T-helper 1 cell treated with Interleukin-12 subunit alpha and Interleukin-12 subunit beta and Interleukin-4 antibody, amounts not matched to agents 30 μg/mL and 1 μg/mL, for 36 hours (primary cell): ENCODE results near the gene RHBDL1.

ENCODE experiments used
- H3K27ac Mint-ChIP-seq: one replicate; pipeline ENCODE4 v1.8.0; 2021; ENCODE audit warnings: mild to moderate bottlenecking, mixed read lengths
- H3K27me3 Mint-ChIP-seq: one replicate; pipeline ENCODE4 v1.8.0; 2021; ENCODE audit warnings: low read depth, mixed read lengths
- H3K36me3 Mint-ChIP-seq: one replicate; pipeline ENCODE4 v1.8.0; 2021; ENCODE audit warnings: low read depth, mixed read lengths
- H3K4me1 Mint-ChIP-seq: one replicate; pipeline ENCODE4 v1.8.0; 2021; ENCODE audit warnings: low read depth, mixed read lengths
- H3K4me3 Mint-ChIP-seq: one replicate; pipeline ENCODE4 v1.8.0; 2021; ENCODE audit warnings: mild to moderate bottlenecking, moderate library complexity, mixed read lengths
- H3K9me3 Mint-ChIP-seq: one replicate; pipeline ENCODE4 v1.8.0; 2021; ENCODE audit warnings: mixed read lengths

The RHBDL1 gene

GRCh38 chr16:644556-644955 is 30.9 kb upstream of the RHBDL1 start:
- Mint-ChIP-seq H3K36me3 (no peaks in the 10 kb centered on the region), H3K4me3 (peak overlapping the region; percentile 73), H3K27me3 (no peaks in the 10 kb centered on the region), H3K4me1 (peaks cover 15% of the 10 kb centered on the region), H3K27ac (no peak overlapping the region), H3K9me3 (no peaks in the 10 kb centered on the region)

GRCh38 chr16:645852-646678 is 29.4 kb upstream of the RHBDL1 start:
- Mint-ChIP-seq H3K27ac (no peak overlapping the region), H3K4me3 (no peak overlapping the region), H3K9me3 (no peaks in the 10 kb centered on the region), H3K36me3 (no peaks in the 10 kb centered on the region), H3K4me1 (peaks cover 13% of the 10 kb centered on the region), H3K27me3 (no peaks in the 10 kb centered on the region)

DNA sequence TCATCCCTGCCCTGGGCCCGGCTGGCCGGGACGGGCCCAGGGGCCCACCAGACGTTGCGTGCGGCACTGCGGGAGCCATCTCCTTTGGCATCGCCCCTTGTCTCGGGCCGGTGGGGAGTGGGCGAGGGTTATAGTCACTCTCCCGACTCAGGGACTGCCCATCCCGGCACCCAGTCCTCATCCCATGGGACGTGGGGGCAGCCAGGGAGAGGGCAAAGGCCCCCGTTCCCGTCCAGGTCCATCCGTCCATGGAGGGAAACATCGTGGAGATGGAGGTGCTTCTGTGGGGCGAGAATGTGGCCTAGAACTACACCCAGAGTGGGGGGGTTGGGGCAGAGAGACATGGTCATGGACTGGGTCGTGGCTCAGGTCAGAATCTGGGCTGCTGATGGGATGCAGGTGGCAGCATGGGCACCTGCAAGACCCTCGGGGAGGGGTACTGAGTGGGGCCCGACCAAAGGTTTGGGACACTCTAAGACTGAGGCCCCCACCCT is 28.7 kb upstream of the RHBDL1 start:
- H3K27me3 Mint-ChIP-seq = no peaks in the 10 kb centered on the region
- H3K4me1 Mint-ChIP-seq = peaks cover 13% of the 10 kb centered on the region
- no peaks in the 10 kb centered on the region for H3K9me3 Mint-ChIP-seq
- no peak overlapping the region for H3K4me3 Mint-ChIP-seq
- H3K27ac Mint-ChIP-seq = no peak overlapping the region
- no peaks in the 10 kb centered on the region for H3K36me3 Mint-ChIP-seq

DNA sequence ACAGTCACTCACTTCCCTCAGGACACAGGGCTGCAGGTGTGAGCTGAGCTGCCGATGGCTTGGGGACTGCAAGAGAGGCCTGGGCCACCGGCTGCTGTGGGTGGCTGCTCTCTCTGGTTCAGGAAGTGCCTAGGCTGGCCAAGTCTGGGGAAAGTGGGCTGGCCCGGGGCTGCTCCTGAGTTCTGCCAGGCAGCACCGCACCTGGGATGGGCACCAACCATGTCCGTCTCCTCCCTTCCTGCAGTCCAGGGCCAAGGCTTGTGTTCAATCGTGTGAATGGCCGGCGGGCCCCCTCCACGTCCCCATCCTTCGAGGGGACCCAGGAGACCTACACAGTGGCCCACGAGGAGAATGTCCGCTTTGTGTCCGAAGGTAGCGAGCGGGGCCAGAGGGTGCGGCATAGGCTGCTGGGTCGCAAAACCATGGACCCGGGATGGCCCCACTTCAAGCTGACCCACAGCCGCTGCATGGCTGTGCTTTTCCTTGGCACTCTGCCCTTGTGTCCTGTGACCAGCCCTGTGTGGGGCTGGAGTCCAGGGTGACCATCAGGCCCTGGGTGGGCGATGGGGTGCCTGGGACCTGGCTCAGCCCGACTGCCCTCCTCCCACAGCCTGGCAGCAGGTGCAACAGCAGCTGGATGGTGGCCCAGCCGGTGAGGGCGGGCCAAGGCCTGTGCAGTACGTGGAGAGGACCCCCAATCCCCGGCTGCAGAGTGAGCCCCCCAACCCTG is 28.1 kb upstream of the RHBDL1 start:
- no peaks in the 10 kb centered on the region for H3K27me3 Mint-ChIP-seq
- no peaks in the 10 kb centered on the region for H3K36me3 Mint-ChIP-seq
- no peaks in the 10 kb centered on the region for H3K9me3 Mint-ChIP-seq
- H3K4me1 Mint-ChIP-seq = peaks cover 13% of the 10 kb centered on the region
- H3K27ac Mint-ChIP-seq = no peak overlapping the region
- H3K4me3 Mint-ChIP-seq = no peak overlapping the region

- no peaks in the 10 kb centered on the region for H3K36me3 Mint-ChIP-seq
- peak overlapping the region; percentile 77 for H3K4me3 Mint-ChIP-seq
- H3K4me1 Mint-ChIP-seq = peaks cover 13% of the 10 kb centered on the region
- no peaks in the 10 kb centered on the region for H3K27me3 Mint-ChIP-seq
- H3K27ac Mint-ChIP-seq = peak overlapping the region; percentile 49
- no peaks in the 10 kb centered on the region for H3K9me3 Mint-ChIP-seq
These were observed 27.2 kb upstream of the RHBDL1 start for GRCh38 chr16:648071-648780.

DNA sequence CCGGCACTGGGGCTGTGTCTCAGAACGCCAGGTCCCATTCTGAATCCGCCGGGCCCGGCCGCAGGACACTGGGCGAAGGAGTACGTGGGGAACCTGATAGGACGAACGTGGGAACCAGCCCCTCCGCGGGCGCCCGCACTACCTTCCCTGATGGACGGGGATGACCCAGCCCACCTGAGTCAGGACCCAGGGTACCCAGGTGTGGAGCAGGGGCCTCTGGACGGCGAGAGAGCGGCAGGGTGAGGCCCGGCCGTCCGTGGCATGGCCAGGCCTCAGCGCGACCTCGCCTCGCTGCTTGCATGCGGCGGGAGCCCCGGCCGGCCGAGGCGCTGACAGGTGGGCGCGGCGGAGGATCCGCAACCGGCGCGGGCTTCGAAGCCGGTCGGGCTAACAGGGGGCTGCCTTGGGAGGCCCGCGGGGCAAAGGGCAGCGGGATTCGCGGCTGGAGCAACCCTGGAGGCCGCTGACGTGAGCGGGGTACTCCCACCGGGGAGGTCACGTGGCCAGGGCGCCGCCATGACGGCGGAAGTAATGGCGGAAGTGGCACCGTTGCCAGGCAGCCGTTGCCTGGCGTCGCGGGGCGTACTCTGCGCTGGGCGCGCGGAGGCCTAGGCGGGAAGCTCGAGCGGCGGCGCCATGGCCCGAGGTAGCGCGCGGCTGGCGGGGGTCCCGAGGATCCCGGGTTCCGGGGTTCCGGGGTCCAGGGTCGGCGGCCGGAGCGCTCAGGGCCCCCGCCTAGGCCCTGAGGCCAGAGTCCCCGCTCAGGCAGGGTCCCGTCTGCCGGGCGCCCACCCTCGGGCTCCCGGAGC is 26.5 kb upstream of the RHBDL1 start, which contains the start of gene WDR90:
Gene WDR90, plus strand, starts transcription at position 585 of the 809 bp plus-strand sequence. Its CDS starts 52 bp downstream, at position 637.
- Mint-ChIP-seq H3K27me3 (no peaks in the 10 kb centered on the region), H3K4me1 (peaks cover 10% of the 10 kb centered on the region), H3K36me3 (no peaks in the 10 kb centered on the region), H3K9me3 (no peaks in the 10 kb centered on the region), H3K4me3 (peak within 1 kb of the TSS; percentile 77), H3K27ac (peak within 1 kb of the TSS; percentile 49)

GRCh38 chr16:649631-650030 is 25.8 kb upstream of the RHBDL1 start:
- H3K4me1 Mint-ChIP-seq = peaks cover 6% of the 10 kb centered on the region
- no peaks in the 10 kb centered on the region for H3K36me3 Mint-ChIP-seq
- no peaks in the 10 kb centered on the region for H3K9me3 Mint-ChIP-seq
- no peak overlapping the region for H3K27ac Mint-ChIP-seq
- peak overlapping the region; percentile 67 for H3K4me3 Mint-ChIP-seq
- H3K27me3 Mint-ChIP-seq = no peaks in the 10 kb centered on the region

- H3K4me1 Mint-ChIP-seq = peaks cover 5% of the 10 kb centered on the region
- H3K27ac Mint-ChIP-seq = no peak overlapping the region
- no peaks in the 10 kb centered on the region for H3K9me3 Mint-ChIP-seq
- no peaks in the 10 kb centered on the region for H3K36me3 Mint-ChIP-seq
- H3K27me3 Mint-ChIP-seq = no peaks in the 10 kb centered on the region
- H3K4me3 Mint-ChIP-seq = no peak overlapping the region
These were observed 23.6 kb upstream of the RHBDL1 start for GRCh38 chr16:651844-652243.

DNA sequence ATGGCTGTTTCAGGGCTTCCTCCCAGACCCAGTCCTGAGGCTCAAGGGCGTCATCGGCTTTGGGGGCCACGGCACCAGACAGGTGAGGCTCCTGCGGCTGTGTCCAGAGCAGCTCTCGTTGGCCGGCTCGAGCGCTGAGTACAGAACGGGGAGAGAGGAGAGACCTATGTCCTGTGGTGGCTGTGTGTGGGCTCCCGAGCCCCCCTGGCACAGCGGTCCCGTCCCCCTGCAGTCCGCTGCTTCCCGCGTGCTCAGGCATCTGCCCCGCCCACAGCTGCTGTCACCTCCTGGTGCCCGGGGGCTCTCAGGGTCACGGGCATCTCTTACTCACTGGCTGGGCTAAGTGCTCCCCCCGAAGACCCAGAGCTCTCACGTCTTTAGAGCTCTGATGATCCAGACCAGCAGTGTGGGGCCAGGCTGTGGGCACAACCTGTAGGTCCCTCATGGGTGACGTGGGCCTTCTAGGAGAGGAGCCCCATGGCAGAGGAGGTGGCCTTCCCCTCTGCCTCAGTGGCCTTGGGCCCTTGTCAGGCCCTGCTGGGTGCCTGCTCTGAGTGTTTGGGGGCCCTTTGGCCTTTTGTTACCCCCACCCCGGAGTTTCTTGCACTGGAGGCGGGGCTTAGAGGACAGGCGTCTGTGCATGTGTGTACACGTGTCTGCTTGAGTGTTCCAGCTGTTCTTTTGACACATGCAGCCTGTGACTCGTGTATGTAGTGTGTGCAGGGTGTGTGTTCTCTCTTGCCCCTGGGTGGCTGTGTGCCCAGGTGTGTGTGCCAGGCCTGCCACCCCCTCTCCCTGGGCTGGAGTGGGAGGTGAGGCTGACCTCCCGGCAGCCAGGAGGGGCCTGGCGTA is 22.8 kb upstream of the RHBDL1 start:
- peaks cover 5% of the 10 kb centered on the region for H3K4me1 Mint-ChIP-seq
- no peaks in the 10 kb centered on the region for H3K9me3 Mint-ChIP-seq

DNA sequence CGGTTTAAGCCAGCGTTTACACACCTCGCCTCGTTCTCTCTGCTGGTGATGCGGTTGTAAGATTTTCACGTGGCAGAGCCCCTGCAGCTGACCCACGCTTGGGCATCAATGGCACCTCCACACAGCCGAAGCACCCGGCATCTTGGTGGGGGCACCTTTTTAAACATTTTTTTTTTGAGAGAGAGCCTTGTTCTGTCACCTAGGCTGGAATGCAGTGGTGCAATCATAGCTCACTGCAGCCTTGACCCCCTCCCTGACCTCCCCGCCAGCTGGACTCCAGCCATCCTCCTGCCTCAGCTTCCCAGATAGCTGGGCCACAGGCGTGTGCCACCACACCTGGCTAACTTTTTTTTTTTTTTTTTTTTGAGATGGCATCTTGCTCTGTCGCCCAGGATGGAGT is 21.4 kb upstream of the RHBDL1 start:
- peaks cover 2% of the 10 kb centered on the region for H3K4me1 Mint-ChIP-seq
- H3K36me3 Mint-ChIP-seq = no peaks in the 10 kb centered on the region
- no peak overlapping the region for H3K4me3 Mint-ChIP-seq
- no peak overlapping the region for H3K27ac Mint-ChIP-seq
- H3K27me3 Mint-ChIP-seq = no peaks in the 10 kb centered on the region
- no peaks in the 10 kb centered on the region for H3K9me3 Mint-ChIP-seq

More for the DNA sequence above, 22.8 kb upstream of the RHBDL1 start:
- H3K36me3 Mint-ChIP-seq = no peaks in the 10 kb centered on the region
- H3K27ac Mint-ChIP-seq = no peak overlapping the region
- H3K4me3 Mint-ChIP-seq = no peak overlapping the region
- H3K27me3 Mint-ChIP-seq = no peaks in the 10 kb centered on the region

DNA sequence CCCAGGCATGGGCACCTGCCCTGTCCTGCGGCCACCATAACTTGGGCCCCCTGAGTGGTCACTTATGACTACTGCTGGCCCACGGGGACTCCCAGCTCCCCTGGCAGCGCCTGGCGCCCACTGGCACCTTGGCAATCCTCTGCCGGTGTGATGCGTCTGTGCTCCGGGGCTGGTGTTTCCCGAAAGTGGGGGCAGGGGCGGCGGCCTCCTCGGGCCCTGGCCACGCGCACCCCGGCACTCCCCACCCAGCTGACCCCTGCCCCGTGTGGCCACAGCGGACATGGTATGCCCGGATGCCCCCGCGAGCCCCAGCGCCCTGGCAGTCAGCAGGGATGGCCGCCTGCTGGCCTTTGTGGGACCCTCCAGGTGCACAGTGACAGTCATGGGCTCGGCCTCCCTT is 18.0 kb upstream of the RHBDL1 start:
- Mint-ChIP-seq H3K4me3 (no peak overlapping the region), H3K36me3 (no peaks in the 10 kb centered on the region), H3K9me3 (no peaks in the 10 kb centered on the region), H3K27me3 (no peaks in the 10 kb centered on the region), H3K4me1 (peaks cover 3% of the 10 kb centered on the region), H3K27ac (no peak overlapping the region)

GRCh38 chr16:658679-659571 is 16.5 kb upstream of the RHBDL1 start:
- Mint-ChIP-seq H3K4me1 (peaks cover 3% of the 10 kb centered on the region), H3K9me3 (no peaks in the 10 kb centered on the region), H3K36me3 (no peaks in the 10 kb centered on the region), H3K4me3 (no peak overlapping the region), H3K27me3 (no peaks in the 10 kb centered on the region), H3K27ac (no peak overlapping the region)
